H1 (cell line): ENCODE results near the gene CCDC28A. TPM values are rescaled to one million over a fixed set of nuclear protein-coding genes. Genes with fewer than 3 reads are reported as not detected.

Experiments used
- CTCF ChIA-PET: fragments of 300-600 bp; sonication (Branson Sonifier 250); formaldehyde crosslinking; loops from one replicate; lab custom pipeline; 2021; ENCODE audit not compliant: partially characterized antibody; lab: Charles Lee
- POLR2A ChIA-PET: fragments of 300-600 bp; sonication (Branson Sonifier 250); formaldehyde crosslinking; loops from one replicate; lab custom pipeline; 2021; ENCODE audit warnings: inconsistent platforms; ENCODE audit not compliant: partially characterized antibody; lab: Charles Lee
- DNase-seq, 2 experiments: peaks; one replicate each; pipeline versions ENCODE4 v3.0.0 to v3.0.0-alpha.2; 2010 to 2022; ENCODE audit warnings: low spot score in 2 of 2, low read depth in 1 of 2, mixed read lengths in 1 of 2
- FAIRE-seq: peaks from 2 replicates; lab custom pipeline; 2011; peaks lifted over from hg19 to GRCh38; lab: Jason Lieb, UNC
- H2AFZ ChIP-seq: 2 replicates; pipeline ENCODE4 v1.8.1; 2012; ENCODE audit warnings: low read length, inconsistent platforms
- H2AK5ac ChIP-seq: 2 replicates; pipeline ENCODE4 v1.6.1; 2013; ENCODE audit warnings: low read depth, low read length
- H2BK120ac ChIP-seq: replicated peaks from 2 replicates; pipeline ENCODE3; 2013; ENCODE audit warnings: low read depth, low read length, inconsistent platforms
- H2BK12ac ChIP-seq: 2 replicates; pipeline ENCODE4 v1.6.1; 2013; ENCODE audit warnings: low read depth, low read length
- H2BK15ac ChIP-seq: 2 replicates; pipeline ENCODE4 v1.6.1; 2013; ENCODE audit warnings: low read length
- H2BK20ac ChIP-seq: 2 replicates; pipeline ENCODE4 v1.6.1; 2013; ENCODE audit warnings: low read length
- H2BK5ac ChIP-seq: 2 replicates; pipeline ENCODE4 v1.6.1; 2013; ENCODE audit warnings: low read depth, low read length
- H3K14ac ChIP-seq: 2 replicates; pipeline ENCODE4 v1.6.1; 2013; ENCODE audit warnings: inconsistent platforms; ENCODE audit not compliant: insufficient read length
- H3K18ac ChIP-seq: 2 replicates; pipeline ENCODE4 v1.6.1; 2013; ENCODE audit warnings: low read length; ENCODE audit errors: extremely low read depth
- H3K23ac ChIP-seq: 2 replicates; pipeline ENCODE4 v1.6.1; 2013; ENCODE audit warnings: inconsistent platforms; ENCODE audit not compliant: insufficient read length
- H3K23me2 ChIP-seq: 2 replicates; pipeline ENCODE4 v1.6.1; 2013; ENCODE audit warnings: low read depth, low read length
- H3K27ac ChIP-seq: 2 replicates; pipeline ENCODE4 v1.6.1; 2011; ENCODE audit warnings: low read depth, low read length, inconsistent platforms
- H3K27me3 ChIP-seq, 4 experiments: replicated peaks in 1 of 4; 1 replicate in 1 of 4; 2 replicates in 3 of 4; pipeline versions ENCODE4 v1.6.1 to v1.8.1; 2011 to 2013; ENCODE audit warnings: low read length in 3 of 4, mild to moderate bottlenecking in 3 of 4, inconsistent platforms in 2 of 4, mixed read lengths in 2 of 4, moderate library complexity in 1 of 4; ENCODE audit not compliant: control insufficient read depth in 3 of 4, insufficient read depth in 3 of 4; ENCODE audit errors: extremely low read depth in 1 of 4
- H3K36me3 ChIP-seq, 4 experiments: 2 replicates each; pipeline versions ENCODE4 v1.6.1 to v1.8.1; 2011 to 2013; ENCODE audit warnings: mild to moderate bottlenecking in 4 of 4, low read length in 3 of 4, moderate library complexity in 2 of 4, control low read depth in 1 of 4, inconsistent platforms in 1 of 4; ENCODE audit not compliant: insufficient read depth in 4 of 4, control insufficient read depth in 2 of 4
- H3K4ac ChIP-seq: replicated peaks from 2 replicates; pipeline ENCODE3; 2013; ENCODE audit warnings: low read length, low read depth, mixed read lengths, inconsistent platforms; ENCODE audit not compliant: insufficient read length
- H3K4me1 ChIP-seq, 4 experiments: replicated peaks in 1 of 4; 1 replicate in 1 of 4; 2 replicates in 3 of 4; pipeline versions ENCODE4 v1.6.1 to v1.8.1; 2011 to 2013; ENCODE audit warnings: low read length in 3 of 4, inconsistent platforms in 2 of 4, mixed read lengths in 1 of 4; ENCODE audit not compliant: insufficient read depth in 4 of 4, control insufficient read depth in 3 of 4
- H3K4me2 ChIP-seq, 2 experiments: 2 replicates each; pipeline versions ENCODE4 v1.6.1 to v1.8.1; 2011 to 2013; ENCODE audit warnings: low read depth in 2 of 2, low read length in 2 of 2, control low read depth in 1 of 2, inconsistent platforms in 1 of 2, mild to moderate bottlenecking in 1 of 2; ENCODE audit not compliant: insufficient read depth in 1 of 2
- H3K4me3 ChIP-seq, 4 experiments: fragments of 200-600, 300-600 bp in 1 of 4; sonication (generic), shearing (Covaris generic), sonication (Bioruptor Twin) in 1 of 4; 2 replicates each; pipeline versions ENCODE4 v1.5.1 to v1.8.1; 2011 to 2016; ENCODE audit warnings: low read length in 4 of 4, low read depth in 3 of 4, control low read depth in 2 of 4, inconsistent platforms in 2 of 4, mild to moderate bottlenecking in 2 of 4, mixed read lengths in 1 of 4, moderate library complexity in 1 of 4; ENCODE audit not compliant: insufficient read depth in 2 of 4; ENCODE audit errors: extremely low read depth in 1 of 4
- H3K56ac ChIP-seq: replicated peaks from 2 replicates; pipeline ENCODE3; 2013; ENCODE audit warnings: low read depth, mild to moderate bottlenecking, mixed read lengths, low read length, inconsistent platforms; ENCODE audit not compliant: insufficient read length
- H3K79me1 ChIP-seq: 2 replicates; pipeline ENCODE4 v1.6.1; 2013; ENCODE audit warnings: low read depth, low read length, control low read depth
- H3K79me2 ChIP-seq, 2 experiments: 2 replicates each; pipeline versions ENCODE4 v1.6.1 to v1.8.1; 2012 to 2013; ENCODE audit warnings: low read length in 2 of 2, mild to moderate bottlenecking in 2 of 2, inconsistent platforms in 1 of 2; ENCODE audit not compliant: insufficient read depth in 2 of 2, control insufficient read depth in 1 of 2
- H3K9ac ChIP-seq, 4 experiments: replicated peaks in 1 of 4; 1 replicate in 1 of 4; 2 replicates in 3 of 4; pipeline versions ENCODE4 v1.6.1 to v1.8.1; 2011 to 2013; ENCODE audit warnings: low read depth in 3 of 4, low read length in 3 of 4, control low read depth in 2 of 4, mild to moderate bottlenecking in 2 of 4, moderate library complexity in 2 of 4, inconsistent platforms in 1 of 4; ENCODE audit errors: extremely low read depth in 1 of 4
- H3K9me3 ChIP-seq, 2 experiments: 2 replicates each; pipeline versions ENCODE4 v1.6.1 to v1.8.1; 2012 to 2013; ENCODE audit warnings: mild to moderate bottlenecking in 2 of 2, moderate library complexity in 2 of 2, control low read depth in 1 of 2, inconsistent platforms in 1 of 2, low read depth in 1 of 2, low read length in 1 of 2, mixed read lengths in 1 of 2; ENCODE audit not compliant: insufficient read depth in 2 of 2
- H4K20me1 ChIP-seq, 2 experiments: replicated peaks in 1 of 2; 2 replicates each; pipeline versions ENCODE3 to v1.8.1; 2011 to 2013; ENCODE audit warnings: inconsistent platforms in 2 of 2, low read length in 2 of 2, mild to moderate bottlenecking in 1 of 2; ENCODE audit not compliant: insufficient read depth in 2 of 2, control insufficient read depth in 1 of 2
- H4K5ac ChIP-seq: 2 replicates; pipeline ENCODE4 v1.6.1; 2013; ENCODE audit warnings: low read length, low read depth, mixed read lengths, inconsistent platforms; ENCODE audit not compliant: insufficient read length
- H4K8ac ChIP-seq: 2 replicates; pipeline ENCODE4 v1.8.0; 2013; ENCODE audit warnings: mild to moderate bottlenecking, moderate library complexity, low read length, inconsistent platforms; ENCODE audit not compliant: insufficient read depth; ENCODE audit errors: extremely low read depth
- H4K91ac ChIP-seq: replicated peaks from 2 replicates; pipeline ENCODE3; 2013; ENCODE audit warnings: low read length, mixed read lengths, inconsistent platforms; ENCODE audit not compliant: insufficient read length
- CBX5 ChIP-seq: fragments of 300-800, 300-1000 bp; sonication (generic); IDR thresholded peaks from 2 replicates; pipeline ENCODE4 v1.7.1; 2016; ENCODE audit warnings: antibody characterized with exemption, low read length, low read depth
- TAF1 ChIP-seq: IDR thresholded peaks from 2 replicates; pipeline ENCODE4 v1.6.1; 2011; ENCODE audit warnings: mild to moderate bottlenecking, low read depth, low read length
- WGBS, 2 experiments: shearing (Covaris generic) in 1 of 2; methylation state at CpG; one replicate each; pipeline versions ENCODE4 v1.1.6 to v1.1.7; 2013 to 2015; ENCODE audit warnings: low lambda C conversion rate in 2 of 2, mixed read lengths in 2 of 2, inconsistent platforms in 1 of 2, low coverage in 1 of 2, missing lambda C conversion rate in 1 of 2; ENCODE audit not compliant: insufficient replicate concordance in 2 of 2, insufficient coverage in 1 of 2, insufficient read length in 1 of 2; ENCODE audit errors: extremely low coverage in 1 of 2, missing lambda C conversion rate in 1 of 2; 5-methylcytosine and 5-hydroxymethylcytosine counted together
- polyA plus RNA-seq, 7 experiments: library from polyadenylated mRNA; depleted of rRNA in 3 of 7; stranded (reverse) in 5 of 7; unstranded in 2 of 7; fragments of >200 nt in 5 of 7; fragments of 200-250 nt in 2 of 7; gene quantifications; 1 replicate in 5 of 7; 2 replicates in 1 of 7; 4 replicates in 1 of 7; pipeline versions ENCODE4 v1.2.1 to v1.2.3, GENCODE V29; 2011 to 2013; ENCODE audit warnings: missing spikeins in 2 of 7, mixed read lengths in 2 of 7
- total RNA-seq: library from RNA; stranded (reverse); fragmentation: NEBNext Ultra II Directional; extraction: Animal tissue kit (Norgen Biotek cat#: 25700); gene quantifications from 2 replicates; pipeline ENCODE4 v1.2.1, GENCODE V29; 2021
- TF ChIP-seq, protein P1 (sequence below), 3 experiments: IDR thresholded peaks; 1 replicate in 2 of 3; 2 replicates in 1 of 3; pipeline versions ENCODE4 v1.5.1 to v1.6.1; 2011; ENCODE audit warnings: low read length in 3 of 3, mild to moderate bottlenecking in 3 of 3, inconsistent platforms in 2 of 3, low read depth in 1 of 3, moderate library complexity in 1 of 3; ENCODE audit not compliant: insufficient read depth in 1 of 3; ENCODE audit errors: control extremely low read depth in 1 of 3

The CCDC28A gene
- total and polyA plus RNA-seq, 2 of the 8 experiments (the other 6 are each of a cell fraction or from before 2014, with no cell fraction given): 9.6 to 12.1 TPM

DNA sequence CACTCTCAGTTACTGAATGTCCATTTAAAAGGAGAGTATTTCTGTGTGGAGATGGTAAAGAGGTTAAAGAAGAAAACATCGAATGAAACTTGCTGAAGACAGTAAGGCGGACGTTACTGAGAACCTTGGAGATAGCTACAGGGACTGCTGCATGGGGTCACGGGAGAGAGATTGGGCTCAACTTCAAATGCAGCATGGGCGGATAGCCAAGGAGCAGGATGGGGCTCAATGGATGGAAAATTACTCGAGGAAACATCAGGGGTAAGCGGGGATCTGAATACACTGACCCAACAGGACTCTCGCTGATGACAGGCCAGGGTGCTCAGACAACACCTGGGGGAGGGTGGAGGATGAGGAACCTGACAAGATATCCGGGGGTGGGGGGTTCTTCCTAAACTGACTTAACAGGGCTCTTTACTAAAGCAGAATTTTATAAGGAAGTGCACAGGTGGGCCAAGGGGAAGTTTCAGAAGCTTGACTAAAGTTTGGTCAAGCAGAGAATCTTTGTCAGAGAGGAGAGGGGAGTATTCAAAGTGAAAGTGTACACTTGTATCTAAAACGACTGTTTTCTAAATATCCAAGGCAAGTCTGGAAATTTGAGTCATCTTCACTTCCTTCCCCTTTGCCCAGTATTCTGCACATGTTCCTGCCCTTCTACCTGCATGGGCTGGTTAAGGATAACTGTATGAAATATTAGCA, 45.1 kb downstream of the CCDC28A start:
- Histone ChIP-seq H3K4ac (no peak overlapping the region), H4K20me1 (no peaks in the 10 kb centered on the region), H2BK5ac (peak overlapping the region; percentile 80; the same call in 1 of the 2 replicates), H3K79me2 (no peaks in the 10 kb centered on the region), H2AK5ac (no peak overlapping the region), H2BK15ac (peak overlapping the region; percentile 89; the same call in 1 of the 2 replicates), H2BK12ac (peak overlapping the region; percentile 85; the same call in 1 of the 2 replicates), H3K14ac (no peak overlapping the region), H4K91ac (peak overlapping the region; percentile 45), H3K18ac (peak overlapping the region; percentile 79), H3K27ac (no peak overlapping the region), H3K27me3 (no peaks in the 10 kb centered on the region; a peak in 1 of 7 replicates), H3K23ac (no peak overlapping the region), H3K23me2 (no peaks in the 10 kb centered on the region; the same call in 1 of the 2 replicates), H3K79me1 (no peaks in the 10 kb centered on the region), H4K8ac (no peak overlapping the region), H3K9me3 (no peaks in the 10 kb centered on the region), H3K56ac (no peak overlapping the region), H3K36me3 (no peaks in the 10 kb centered on the region), H3K9ac (no peak overlapping the region), H2BK20ac (peak overlapping the region; percentile 98; the same call in 1 of the 2 replicates), H3K4me3 (no peak overlapping the region), H3K4me1 (peaks cover 0 to 6% (median 3%) of the 10 kb centered on the region in 4 experiments; a peak in 4 of 7 replicates), H2BK120ac (peak overlapping the region; percentile 2), H4K5ac (peak overlapping the region; percentile 41), H2AFZ (peak overlapping the region; percentile 80; the same call in 1 of the 2 replicates), H3K4me2 (peak overlapping the region in 1 of 2 experiments; percentile 57; a peak in 2 of 4 replicates)
- FAIRE-seq: no peak
- no peak for DNase-seq
- CTCF ChIA-PET: interaction anchor here (0.5 to 1.4 kb wide), 5 partner anchors 16 to 42 kb away, joined by 3 to 4 read pairs (median 3); no protein-coding TSS in a partner anchor
- no peak for TF ChIP-seq CBX5
- no peak for TF ChIP-seq TAF1
- TF ChIP-seq, protein P1, sequence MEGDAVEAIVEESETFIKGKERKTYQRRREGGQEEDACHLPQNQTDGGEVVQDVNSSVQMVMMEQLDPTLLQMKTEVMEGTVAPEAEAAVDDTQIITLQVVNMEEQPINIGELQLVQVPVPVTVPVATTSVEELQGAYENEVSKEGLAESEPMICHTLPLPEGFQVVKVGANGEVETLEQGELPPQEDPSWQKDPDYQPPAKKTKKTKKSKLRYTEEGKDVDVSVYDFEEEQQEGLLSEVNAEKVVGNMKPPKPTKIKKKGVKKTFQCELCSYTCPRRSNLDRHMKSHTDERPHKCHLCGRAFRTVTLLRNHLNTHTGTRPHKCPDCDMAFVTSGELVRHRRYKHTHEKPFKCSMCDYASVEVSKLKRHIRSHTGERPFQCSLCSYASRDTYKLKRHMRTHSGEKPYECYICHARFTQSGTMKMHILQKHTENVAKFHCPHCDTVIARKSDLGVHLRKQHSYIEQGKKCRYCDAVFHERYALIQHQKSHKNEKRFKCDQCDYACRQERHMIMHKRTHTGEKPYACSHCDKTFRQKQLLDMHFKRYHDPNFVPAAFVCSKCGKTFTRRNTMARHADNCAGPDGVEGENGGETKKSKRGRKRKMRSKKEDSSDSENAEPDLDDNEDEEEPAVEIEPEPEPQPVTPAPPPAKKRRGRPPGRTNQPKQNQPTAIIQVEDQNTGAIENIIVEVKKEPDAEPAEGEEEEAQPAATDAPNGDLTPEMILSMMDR (IDR thresholded peaks at IDR 0.05; ENCODE audit: control extremely low read depth in 1 of 3, insufficient read depth in 1 of 3, low read depth in 1 of 3, low read length in 3 of 3): no peak
- POLR2A ChIA-PET: interaction anchor here (0.9 to 2.6 kb wide), 8 partner anchors 19 to 556 kb away, joined by 3 to 10 read pairs (median 3); partner anchors contain the start of genes CITED2 and REPS1
- WGBS, 2 experiments: 81% methylated on average over 10 of the region's 10 CpGs; no CpG with 5 or more reads in 1 of the 2 experiments
